HUES64 (cell line): ENCODE measurements around the gene SLC9A9.
"Not testable (repeated sequence)": the region's sequence is repeated elsewhere in the genome, so short reads cannot be mapped to it uniquely, and the experiment has no call there.

Experiments used
- H3K27ac ChIP-seq: 2 replicates; pipeline ENCODE4 v1.7.0; 2013; ENCODE audit warnings: low read depth, low read length, inconsistent platforms
- H3K27me3 ChIP-seq: 2 replicates; pipeline ENCODE4 v1.6.1; 2013; ENCODE audit warnings: mild to moderate bottlenecking, low read length; ENCODE audit not compliant: insufficient read depth
- H3K36me3 ChIP-seq: 2 replicates; pipeline ENCODE4 v1.6.1; 2013; ENCODE audit warnings: mild to moderate bottlenecking, low read length; ENCODE audit not compliant: insufficient read depth
- H3K4me1 ChIP-seq: 2 replicates; pipeline ENCODE4 v1.6.1; 2013; ENCODE audit warnings: mild to moderate bottlenecking, low read length, moderate library complexity; ENCODE audit not compliant: insufficient read depth
- H3K4me3 ChIP-seq: 2 replicates; pipeline ENCODE4 v1.5.1; 2013; ENCODE audit warnings: mild to moderate bottlenecking, low read length, moderate library complexity
- H3K9ac ChIP-seq: 2 replicates; pipeline ENCODE4 v1.6.1; 2013; ENCODE audit warnings: mild to moderate bottlenecking, low read depth, low read length
- H3K9me3 ChIP-seq: 2 replicates; pipeline ENCODE4 v1.6.1; 2013; ENCODE audit warnings: low read depth, low read length; ENCODE audit not compliant: insufficient read depth
- WGBS: fragments of 150-250, 120-280 bp; methylation state at CpG from one replicate; pipeline ENCODE4 v1.1.7; 2013; ENCODE audit warnings: missing lambda C conversion rate; 5-methylcytosine and 5-hydroxymethylcytosine counted together

SLC9A9 gene

GRCh38 chr3:143873553-143873952, 25.3 kb upstream of the SLC9A9 start:
- H3K27ac ChIP-seq, H3K27me3 ChIP-seq, H3K4me1 ChIP-seq, H3K4me3 ChIP-seq, H3K9me3 ChIP-seq, H3K36me3 ChIP-seq, H3K9ac ChIP-seq: not testable (repeated sequence)
- 95% methylated on average over 5 of the region's 5 CpGs for WGBS

GRCh38 chr3:143865302-143865701, 17.0 kb upstream of the SLC9A9 start:
- no peaks in the 10 kb centered on the region for H3K27me3 ChIP-seq
- peaks cover 7% of the 10 kb centered on the region; the same call in 1 of the 2 replicates for H3K4me1 ChIP-seq
- H3K4me3 ChIP-seq: no peak overlapping the region
- H3K9me3 ChIP-seq: no peaks in the 10 kb centered on the region
- H3K36me3 ChIP-seq: no peaks in the 10 kb centered on the region
- no peak overlapping the region for H3K27ac ChIP-seq
- 90% methylated on average over 1 of the region's 1 CpG for WGBS
- no peak overlapping the region for H3K9ac ChIP-seq

DNA sequence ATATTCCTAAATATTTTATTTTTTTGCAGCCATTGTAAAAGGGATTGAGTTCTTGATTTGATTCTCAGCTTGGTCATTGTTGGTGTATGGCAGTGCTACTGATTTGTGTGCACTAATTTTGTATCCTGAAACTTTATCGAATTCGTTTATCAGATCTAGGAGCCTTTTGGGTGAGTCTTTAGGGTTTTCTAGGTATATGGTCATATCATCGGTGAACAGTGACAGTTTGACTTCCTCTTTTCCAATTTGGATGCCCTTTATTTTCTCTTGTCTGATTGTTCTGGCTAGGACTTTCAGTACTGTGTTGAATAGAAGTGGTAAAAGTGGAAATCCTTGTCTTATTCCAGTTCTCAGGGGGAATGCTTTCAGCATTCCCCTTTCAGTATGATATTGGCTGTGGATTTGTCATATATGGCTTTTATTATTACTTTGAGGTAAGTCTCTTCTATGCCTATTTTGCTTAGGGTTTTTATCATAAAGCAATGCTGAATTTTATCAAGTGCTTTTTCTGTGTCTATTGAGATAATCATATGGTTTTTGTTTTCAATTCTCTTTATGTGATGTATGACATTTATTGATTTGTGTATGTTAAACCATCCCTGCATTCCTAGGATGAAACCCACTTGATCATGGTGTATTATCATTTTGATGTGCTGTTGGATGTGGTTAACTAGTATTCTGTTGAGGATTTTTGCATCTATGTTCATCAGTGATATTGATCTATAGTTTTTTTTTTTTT, 11.4 kb upstream of the SLC9A9 start:
- Histone ChIP-seq H3K4me3 (no peak overlapping the region), H3K9ac (no peak overlapping the region), H3K36me3 (no peaks in the 10 kb centered on the region), H3K27me3 (no peaks in the 10 kb centered on the region), H3K27ac (no peak overlapping the region), H3K9me3 (no peaks in the 10 kb centered on the region), H3K4me1 (no peaks in the 10 kb centered on the region)
- 99% methylated on average over 3 of the region's 3 CpGs for WGBS

DNA sequence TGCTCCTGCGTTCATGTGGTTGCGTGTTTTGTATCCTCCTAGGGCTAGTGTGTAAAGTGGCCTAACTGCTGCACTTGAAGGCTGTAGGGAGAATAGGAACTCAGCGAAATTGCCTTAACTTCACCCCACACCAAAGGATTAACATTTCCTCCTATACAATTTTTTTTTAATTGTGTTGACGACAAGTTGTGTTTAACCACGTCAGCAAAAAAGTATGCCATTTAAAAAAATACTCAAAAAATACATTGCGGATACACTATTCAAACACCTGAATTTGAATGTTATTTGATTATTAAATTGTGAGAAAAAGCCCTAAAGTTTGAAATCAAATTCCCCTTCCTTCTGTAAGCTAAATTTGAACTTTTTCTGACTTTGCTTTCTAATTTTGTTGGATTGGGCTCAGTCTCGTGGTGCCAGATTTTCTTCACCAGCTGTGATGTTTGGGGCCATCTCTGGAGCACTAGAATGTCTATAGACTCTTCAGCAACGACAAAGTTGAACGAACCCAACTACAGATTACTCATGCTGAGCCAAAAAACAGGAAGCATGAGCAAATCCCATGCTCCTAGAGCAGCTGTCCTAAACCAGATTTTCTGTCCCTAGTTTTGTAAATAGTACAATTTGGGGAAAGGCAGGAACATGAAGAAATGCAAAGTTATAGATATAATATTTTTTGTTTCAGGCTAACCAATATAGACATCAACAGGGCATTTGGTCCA, 8.1 kb upstream of the SLC9A9 start:
- Histone ChIP-seq H3K4me3 (no peak overlapping the region), H3K4me1 (no peaks in the 10 kb centered on the region), H3K27ac (no peak overlapping the region), H3K27me3 (no peaks in the 10 kb centered on the region), H3K9me3 (no peaks in the 10 kb centered on the region), H3K9ac (no peak overlapping the region), H3K36me3 (no peaks in the 10 kb centered on the region)
- 94% methylated on average over 8 of the region's 9 CpGs for WGBS

- no peaks in the 10 kb centered on the region for H3K36me3 ChIP-seq
- H3K4me1 ChIP-seq: no peaks in the 10 kb centered on the region
- 100% methylated on average over 3 of the region's 3 CpGs for WGBS
- H3K27ac ChIP-seq: no peak overlapping the region
- no peaks in the 10 kb centered on the region for H3K27me3 ChIP-seq
- H3K9ac ChIP-seq: no peak overlapping the region
- H3K4me3 ChIP-seq: no peak overlapping the region
- no peaks in the 10 kb centered on the region for H3K9me3 ChIP-seq
Observed at GRCh38 chr3:143855183-143855582, 6.9 kb upstream of the SLC9A9 start.

DNA sequence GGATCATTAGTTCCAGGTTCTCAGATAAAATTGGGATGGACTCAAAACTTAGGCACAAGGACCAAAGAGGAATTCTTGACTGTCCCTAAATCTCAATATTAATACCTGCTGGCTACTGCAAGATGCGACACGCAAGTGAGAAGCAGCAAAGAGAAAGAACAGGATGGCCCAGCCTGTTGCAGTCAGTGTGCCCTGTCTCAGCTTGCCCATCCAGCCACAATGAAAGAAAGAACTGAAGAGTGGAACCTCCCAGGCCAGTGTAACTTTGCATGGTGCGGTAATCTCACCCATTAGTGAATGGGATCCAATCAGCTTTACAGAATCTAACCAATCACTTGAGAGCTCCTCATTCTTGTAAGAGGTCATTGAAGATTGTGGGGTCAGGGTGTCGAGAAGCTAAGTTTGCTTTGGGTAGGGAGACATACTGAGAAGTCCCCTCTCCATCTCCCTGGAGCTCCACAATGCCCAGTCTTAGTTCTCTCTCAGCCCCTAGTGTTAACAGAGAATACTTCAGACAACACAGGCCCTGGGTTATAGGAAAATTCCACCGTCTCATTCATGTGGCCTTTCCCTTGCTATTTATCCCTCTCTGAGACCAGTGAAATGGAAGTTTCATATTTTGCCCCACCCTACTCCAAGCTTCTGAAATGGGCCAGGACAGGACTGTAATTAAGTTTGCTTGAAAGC, 3.2 kb upstream of the SLC9A9 start:
- Histone ChIP-seq H3K9me3 (no peaks in the 10 kb centered on the region), H3K4me1 (peaks cover 20% of the 10 kb centered on the region; the same call in 1 of the 2 replicates), H3K4me3 (no peak overlapping the region), H3K9ac (no peak overlapping the region), H3K36me3 (no peaks in the 10 kb centered on the region), H3K27me3 (no peaks in the 10 kb centered on the region), H3K27ac (no peak overlapping the region)
- WGBS: 95% methylated on average over 4 of the region's 5 CpGs

DNA sequence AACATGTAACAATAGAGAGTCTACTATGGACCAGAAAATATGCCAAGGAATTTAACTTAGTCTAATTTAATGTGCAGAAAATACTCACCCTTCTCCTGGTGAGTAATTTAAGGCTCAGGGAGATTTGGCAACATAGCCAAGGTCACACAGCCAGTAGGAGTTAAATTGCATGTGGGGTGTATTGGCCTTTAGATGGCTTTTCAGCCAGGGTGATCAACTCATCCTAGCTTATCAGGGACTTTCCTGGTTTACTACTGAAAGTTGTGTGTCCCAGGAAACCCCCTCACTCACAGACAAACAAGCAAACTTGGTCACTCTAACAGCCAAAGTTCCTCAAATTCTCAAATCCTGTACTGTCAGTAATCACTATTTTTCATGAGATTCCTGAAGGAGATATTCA, 2.6 kb upstream of the SLC9A9 start:
- Histone ChIP-seq H3K9ac (no peak overlapping the region), H3K4me3 (no peak overlapping the region), H3K9me3 (no peaks in the 10 kb centered on the region), H3K27me3 (no peaks in the 10 kb centered on the region), H3K36me3 (no peaks in the 10 kb centered on the region), H3K4me1 (peaks cover 20% of the 10 kb centered on the region; the same call in 1 of the 2 replicates), H3K27ac (no peak overlapping the region)

GRCh38 chr3:143849854-143850549, 1.7 kb upstream of the SLC9A9 start:
- no peaks in the 10 kb centered on the region for H3K9me3 ChIP-seq
- H3K27ac ChIP-seq: no peak overlapping the region
- H3K4me1 ChIP-seq: peaks cover 20% of the 10 kb centered on the region; the same call in 1 of the 2 replicates
- H3K4me3 ChIP-seq: no peak overlapping the region
- 70% methylated on average over 4 of the region's 4 CpGs for WGBS
- no peaks in the 10 kb centered on the region for H3K36me3 ChIP-seq
- H3K27me3 ChIP-seq: no peaks in the 10 kb centered on the region
- H3K9ac ChIP-seq: no peak overlapping the region

DNA sequence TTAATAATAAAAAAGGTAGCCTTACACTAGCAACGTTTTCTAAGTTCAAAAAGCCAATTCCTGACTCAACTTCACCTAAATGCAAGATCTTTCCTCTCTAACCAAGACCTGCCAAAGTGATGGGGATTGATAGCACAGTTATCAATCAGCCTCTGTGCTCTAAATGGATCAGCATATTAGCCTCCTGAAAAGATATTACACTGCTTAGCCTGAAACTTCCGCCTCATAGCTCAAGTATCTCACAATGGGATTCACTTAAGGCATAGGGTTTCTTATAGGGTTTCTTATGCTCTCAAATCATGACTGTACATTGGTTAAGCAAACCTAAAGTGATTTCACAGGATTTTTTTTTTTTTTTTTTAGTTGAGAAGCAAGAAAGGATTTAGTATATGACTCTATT, 436 bp upstream of the SLC9A9 start:
- Histone ChIP-seq H3K27me3 (no peaks in the 10 kb centered on the region), H3K36me3 (no peaks in the 10 kb centered on the region), H3K4me3 (no peak overlapping the region), H3K4me1 (peaks cover 20% of the 10 kb centered on the region; the same call in 1 of the 2 replicates), H3K27ac (no peak overlapping the region), H3K9ac (no peak overlapping the region), H3K9me3 (no peaks in the 10 kb centered on the region)
- 63% methylated on average over 2 of the region's 2 CpGs for WGBS

- Histone ChIP-seq H3K4me1 (peaks cover 28% of the 10 kb centered on the region), H3K36me3 (no peaks in the 10 kb centered on the region), H3K4me3 (no peak overlapping the region), H3K9me3 (no peaks in the 10 kb centered on the region), H3K27ac (no peak overlapping the region), H3K27me3 (no peaks in the 10 kb centered on the region), H3K9ac (no peak overlapping the region)
- 96% methylated on average over 2 of the region's 2 CpGs for WGBS
Observed at GRCh38 chr3:143843587-143843986, 4.7 kb downstream of the SLC9A9 start.

- no peak overlapping the region for H3K4me3 ChIP-seq
- H3K27ac ChIP-seq: no peak overlapping the region
- no peaks in the 10 kb centered on the region for H3K9me3 ChIP-seq
- WGBS: 91% methylated on average over 4 of the region's 4 CpGs
- no peak overlapping the region for H3K9ac ChIP-seq
- no peaks in the 10 kb centered on the region for H3K27me3 ChIP-seq
- peaks cover 11% of the 10 kb centered on the region for H3K4me1 ChIP-seq
- no peaks in the 10 kb centered on the region for H3K36me3 ChIP-seq
Observed at GRCh38 chr3:143840636-143841035, 7.6 kb downstream of the SLC9A9 start.
